LoVo (cell line): ENCODE measurements around the gene GOLGA1.
"Not testable (repeated sequence)": the region's sequence is repeated elsewhere in the genome, so short reads cannot be mapped to it uniquely, and the experiment has no call there.

Experiments used
- DNase-seq: peaks from one replicate; pipeline ENCODE4 v3.0.0-alpha.2; 2016; ENCODE audit warnings: low spot score

Gene GOLGA1

GRCh38 chr9:124940521-124940893 lies 376 bp downstream of the GOLGA1 start:
- DNase-seq: no peak

DNA sequence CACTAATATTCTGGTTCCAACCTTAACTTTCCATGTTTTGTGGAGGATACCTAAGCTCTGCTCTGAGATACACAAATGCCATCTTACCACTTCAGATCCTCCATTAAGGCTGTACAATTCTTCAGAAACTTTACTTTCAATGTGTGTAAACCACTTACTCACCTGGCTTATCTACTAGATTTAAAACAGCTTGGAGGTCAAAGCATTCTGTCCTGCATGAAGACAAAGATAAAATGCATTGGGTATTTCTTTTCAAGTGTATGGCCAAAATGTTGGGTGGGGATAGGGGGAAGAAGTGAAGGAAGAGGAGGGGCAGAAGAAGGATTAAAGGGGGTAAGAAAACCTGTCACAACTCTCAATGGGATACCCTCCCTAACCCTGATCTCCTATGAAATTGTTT lies 939 bp downstream of the GOLGA1 start:
- no peak for DNase-seq

- no peak for DNase-seq
Observed at GRCh38 chr9:124934290-124934689, 6.6 kb downstream of the GOLGA1 start.

GRCh38 chr9:124932333-124932732 lies 8.6 kb downstream of the GOLGA1 start:
- DNase-seq: no peak

GRCh38 chr9:124929464-124929863 lies 11.4 kb downstream of the GOLGA1 start:
- no peak for DNase-seq

GRCh38 chr9:124928116-124928515 lies 12.8 kb downstream of the GOLGA1 start:
- no peak for DNase-seq

- DNase-seq: not testable (repeated sequence)
Observed at GRCh38 chr9:124920394-124920793, 20.5 kb downstream of the GOLGA1 start.

DNA sequence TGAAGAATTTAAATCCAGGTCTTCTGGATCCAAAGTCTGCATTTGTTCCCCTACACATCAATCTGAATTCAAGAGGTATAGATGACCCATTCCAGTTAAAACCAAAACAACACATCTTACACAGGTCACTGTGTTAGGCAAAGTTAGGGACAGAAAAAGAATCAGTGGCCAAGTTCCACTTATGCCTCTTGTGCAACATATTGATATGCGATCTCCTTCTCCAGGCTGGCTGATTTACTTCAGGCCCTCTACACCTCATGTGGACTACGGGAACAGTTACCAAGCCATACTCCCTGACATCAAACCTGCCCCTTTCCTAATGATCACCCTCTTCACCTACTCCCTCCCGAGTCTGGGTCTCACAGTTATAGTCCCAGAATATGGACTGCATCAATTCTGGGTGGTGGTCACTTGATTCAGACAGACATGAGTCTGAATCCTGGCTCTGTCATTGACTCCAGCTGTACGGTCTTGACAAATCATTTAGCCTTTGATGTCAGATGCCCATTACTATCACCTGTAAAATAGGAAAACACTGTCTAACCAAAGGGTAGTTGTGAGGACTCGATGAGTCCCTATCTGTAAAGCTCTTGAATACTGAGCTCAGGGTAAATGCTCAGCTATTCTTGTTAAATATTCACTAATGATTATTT lies 26.0 kb downstream of the GOLGA1 start:
- no peak for DNase-seq

DNA sequence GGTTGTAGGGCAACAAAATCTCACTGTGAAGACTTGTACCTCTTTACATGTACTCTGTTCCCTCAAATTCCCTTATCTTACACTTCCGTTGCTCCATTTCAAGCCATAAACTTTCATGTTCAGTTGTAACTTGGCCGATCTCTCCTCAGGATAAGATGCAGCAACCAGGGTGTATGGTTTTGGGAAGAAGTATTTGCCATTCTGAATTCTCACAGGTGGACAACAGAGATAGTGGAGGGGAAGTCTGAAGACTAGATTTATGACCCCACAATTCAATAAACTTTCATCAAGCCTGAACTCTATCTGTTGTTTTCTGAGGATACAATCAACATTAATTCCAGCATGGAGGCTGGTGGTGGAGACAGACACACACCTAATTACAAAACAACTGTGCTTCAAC lies 27.5 kb downstream of the GOLGA1 start:
- no peak for DNase-seq

DNA sequence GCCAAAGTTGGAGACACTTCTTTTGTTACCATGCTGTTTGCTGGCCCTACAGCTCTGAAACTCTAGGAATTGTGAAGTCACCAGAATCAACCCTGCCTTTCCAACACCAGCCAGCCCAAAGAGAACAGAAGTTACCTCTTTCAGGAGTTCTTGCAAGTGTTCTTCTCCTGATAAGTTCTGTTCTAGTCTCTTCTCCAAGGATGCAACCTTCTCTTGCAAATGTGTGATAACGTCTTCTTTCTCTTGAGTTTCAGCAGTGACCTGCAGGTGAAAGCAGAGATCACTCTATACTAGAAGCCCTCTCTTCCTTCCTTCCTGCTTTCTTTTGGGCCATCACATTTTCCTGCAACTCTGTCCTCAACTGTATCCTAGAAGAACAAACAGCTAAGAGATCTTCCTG lies 29.1 kb downstream of the GOLGA1 start:
- DNase-seq: no peak

- no peak for DNase-seq
Observed at GRCh38 chr9:124908098-124908497, 32.8 kb downstream of the GOLGA1 start.

- DNase-seq: no peak
Observed at GRCh38 chr9:124906966-124907365, 33.9 kb downstream of the GOLGA1 start.

- no peak for DNase-seq
Observed at GRCh38 chr9:124899845-124900244, 41.0 kb downstream of the GOLGA1 start.

GRCh38 chr9:124897570-124898460 lies 43.1 kb downstream of the GOLGA1 start:
- DNase-seq: no peak

GRCh38 chr9:124894741-124895170 lies 46.1 kb downstream of the GOLGA1 start:
- DNase-seq: no peak

GRCh38 chr9:124894035-124894740 lies 46.7 kb downstream of the GOLGA1 start:
- DNase-seq: no peak

- DNase-seq: no peak
Observed at GRCh38 chr9:124890179-124890578, 50.7 kb downstream of the GOLGA1 start.

GRCh38 chr9:124889006-124889405 lies 51.9 kb downstream of the GOLGA1 start:
- no peak for DNase-seq

GRCh38 chr9:124887832-124888231 lies 53.1 kb downstream of the GOLGA1 start:
- DNase-seq: no peak

GRCh38 chr9:124886866-124887492 lies 53.9 kb downstream of the GOLGA1 start:
- DNase-seq: no peak

DNA sequence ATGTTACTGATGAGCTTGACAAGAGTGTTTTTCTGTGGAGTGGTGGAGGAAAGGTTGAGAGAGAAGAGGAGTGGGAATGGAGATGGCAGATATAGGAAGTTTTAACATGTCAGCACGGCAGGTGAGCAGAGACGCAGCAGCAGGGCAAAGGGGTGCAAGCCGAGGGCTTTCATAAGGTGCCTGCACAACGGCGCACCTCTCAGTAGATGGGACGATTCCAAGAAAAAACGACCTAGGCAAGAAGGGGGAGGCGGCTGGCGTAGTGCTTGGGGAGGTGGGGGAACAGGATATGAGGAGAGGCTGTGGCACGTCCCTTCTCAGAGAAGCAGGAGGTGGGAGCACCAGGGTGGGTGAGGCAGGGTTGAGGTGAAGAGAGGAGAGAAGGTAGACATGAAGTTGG lies 54.4 kb downstream of the GOLGA1 start:
- DNase-seq: no peak

GRCh38 chr9:124885551-124885950 lies 55.3 kb downstream of the GOLGA1 start:
- no peak for DNase-seq
